ENCODE data around the gene ZNF526.

The ZNF526 gene

GRCh38 chr19:42174958-42175734 lies 45.0 kb upstream of the ZNF526 start:
- TF ChIP-seq, protein P1, sequence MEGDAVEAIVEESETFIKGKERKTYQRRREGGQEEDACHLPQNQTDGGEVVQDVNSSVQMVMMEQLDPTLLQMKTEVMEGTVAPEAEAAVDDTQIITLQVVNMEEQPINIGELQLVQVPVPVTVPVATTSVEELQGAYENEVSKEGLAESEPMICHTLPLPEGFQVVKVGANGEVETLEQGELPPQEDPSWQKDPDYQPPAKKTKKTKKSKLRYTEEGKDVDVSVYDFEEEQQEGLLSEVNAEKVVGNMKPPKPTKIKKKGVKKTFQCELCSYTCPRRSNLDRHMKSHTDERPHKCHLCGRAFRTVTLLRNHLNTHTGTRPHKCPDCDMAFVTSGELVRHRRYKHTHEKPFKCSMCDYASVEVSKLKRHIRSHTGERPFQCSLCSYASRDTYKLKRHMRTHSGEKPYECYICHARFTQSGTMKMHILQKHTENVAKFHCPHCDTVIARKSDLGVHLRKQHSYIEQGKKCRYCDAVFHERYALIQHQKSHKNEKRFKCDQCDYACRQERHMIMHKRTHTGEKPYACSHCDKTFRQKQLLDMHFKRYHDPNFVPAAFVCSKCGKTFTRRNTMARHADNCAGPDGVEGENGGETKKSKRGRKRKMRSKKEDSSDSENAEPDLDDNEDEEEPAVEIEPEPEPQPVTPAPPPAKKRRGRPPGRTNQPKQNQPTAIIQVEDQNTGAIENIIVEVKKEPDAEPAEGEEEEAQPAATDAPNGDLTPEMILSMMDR (IDR thresholded peaks at IDR 0.05; ENCODE audit: control insufficient read depth, insufficient read depth, low read depth, low read length, missing control alignments), result no peak
- no peak for DNase-seq (ENCODE audit: low read depth)
- no peak overlapping the region for H3K4me3 ChIP-seq (ENCODE audit: control insufficient read depth, low read depth, low read length)

GRCh38 chr19:42175952-42176648 lies 44.0 kb upstream of the ZNF526 start:
- H3K4me3 ChIP-seq (ENCODE audit: control insufficient read depth, low read depth, low read length), result peak overlapping the region; percentile 60
- TF ChIP-seq, protein P1 (IDR thresholded peaks at IDR 0.05; ENCODE audit: control insufficient read depth, insufficient read depth, low read depth, low read length, missing control alignments), result no peak
- DNase-seq (ENCODE audit: low read depth), result no peak

DNA sequence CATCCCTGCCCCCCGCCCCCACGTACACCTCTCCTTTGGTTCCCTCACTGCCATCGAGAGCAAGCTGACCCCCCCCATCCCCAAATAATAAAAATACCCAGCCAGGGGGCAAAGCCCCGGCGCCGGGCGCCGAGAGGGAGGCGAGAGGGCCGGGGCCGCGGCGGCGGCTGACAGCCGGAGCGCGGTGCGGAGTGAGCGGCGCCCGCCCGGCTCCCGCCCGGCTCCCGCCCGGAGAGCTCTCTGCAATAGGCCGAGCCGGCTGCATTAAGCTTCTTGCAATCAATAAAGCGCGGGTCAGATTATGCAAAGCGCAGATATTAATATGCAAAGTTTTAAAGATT lies 43.5 kb upstream of the ZNF526 start:
- peak overlapping the region; percentile 60 for H3K4me3 ChIP-seq (ENCODE audit: control insufficient read depth, low read depth, low read length)
- TF ChIP-seq, protein P1 (IDR thresholded peaks at IDR 0.05; ENCODE audit: control insufficient read depth, insufficient read depth, low read depth, low read length, missing control alignments), result no peak
- no peak for DNase-seq (ENCODE audit: low read depth)

- TF ChIP-seq, protein P1 (IDR thresholded peaks at IDR 0.05; ENCODE audit: control insufficient read depth, insufficient read depth, low read depth, low read length, missing control alignments), result peak; percentile 33
- peak overlapping the region; percentile 60 for H3K4me3 ChIP-seq (ENCODE audit: control insufficient read depth, low read depth, low read length)
- DNase-seq (ENCODE audit: low read depth), result no peak
These were observed 43.0 kb upstream of the ZNF526 start for GRCh38 chr19:42176990-42177685.

DNA sequence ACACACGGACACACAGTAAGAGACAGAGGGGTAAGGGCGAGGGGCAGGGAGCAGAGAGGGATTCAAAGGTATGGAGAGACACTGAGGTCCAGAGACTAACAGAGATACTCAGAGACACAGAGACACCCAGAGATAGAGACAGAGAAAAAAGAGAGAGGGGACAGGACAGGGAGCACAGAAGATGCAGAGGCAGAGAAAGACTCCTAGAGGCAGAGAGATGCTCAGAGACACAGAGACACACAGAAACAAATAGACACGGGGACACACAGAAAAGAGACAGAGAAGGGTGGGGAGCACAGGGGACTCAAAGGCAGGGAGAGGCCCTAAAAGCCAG lies 42.5 kb upstream of the ZNF526 start:
- TF ChIP-seq, protein P1 (IDR thresholded peaks at IDR 0.05; ENCODE audit: control insufficient read depth, insufficient read depth, low read depth, low read length, missing control alignments), result no peak
- H3K4me3 ChIP-seq (ENCODE audit: control insufficient read depth, low read depth, low read length), result no peak overlapping the region
- DNase-seq (ENCODE audit: low read depth), result no peak

GRCh38 chr19:42178791-42179674 lies 41.1 kb upstream of the ZNF526 start:
- no peak for DNase-seq (ENCODE audit: low read depth)
- TF ChIP-seq, protein P1 (IDR thresholded peaks at IDR 0.05; ENCODE audit: control insufficient read depth, insufficient read depth, low read depth, low read length, missing control alignments), result peak; percentile 51
- no peak overlapping the region for H3K4me3 ChIP-seq (ENCODE audit: control insufficient read depth, low read depth, low read length)

All from AG09309 (cell line).